ENCODE results near the gene GK.

The GK gene

DNA sequence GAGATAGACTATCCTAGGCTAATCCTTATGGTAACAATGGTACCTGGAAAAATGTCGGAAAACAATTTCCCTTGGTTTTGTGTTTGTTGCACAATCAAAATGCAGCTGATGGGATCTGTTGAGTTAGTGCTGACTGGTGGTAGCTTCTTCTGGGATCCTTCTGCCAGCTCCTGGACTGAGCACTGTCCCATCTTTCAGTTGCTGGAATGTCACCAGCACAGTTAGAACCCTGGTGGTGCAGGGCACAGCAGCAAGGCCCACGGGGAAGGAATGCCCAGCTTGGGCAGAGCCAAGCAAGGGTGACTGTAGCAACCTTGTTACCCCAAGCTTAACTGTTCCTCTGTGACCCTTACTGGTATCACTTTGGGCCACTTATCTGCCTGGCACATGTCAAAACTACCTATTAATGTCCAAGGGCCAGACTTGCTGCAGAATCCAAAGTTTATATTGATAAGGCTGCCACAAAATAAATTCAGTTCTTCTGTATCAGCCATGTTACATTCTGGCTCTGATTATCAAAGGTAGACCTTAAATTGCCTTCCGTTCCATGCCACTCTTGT, 53.1 kb downstream of the GK start:
- TF ChIP-seq, protein P1, sequence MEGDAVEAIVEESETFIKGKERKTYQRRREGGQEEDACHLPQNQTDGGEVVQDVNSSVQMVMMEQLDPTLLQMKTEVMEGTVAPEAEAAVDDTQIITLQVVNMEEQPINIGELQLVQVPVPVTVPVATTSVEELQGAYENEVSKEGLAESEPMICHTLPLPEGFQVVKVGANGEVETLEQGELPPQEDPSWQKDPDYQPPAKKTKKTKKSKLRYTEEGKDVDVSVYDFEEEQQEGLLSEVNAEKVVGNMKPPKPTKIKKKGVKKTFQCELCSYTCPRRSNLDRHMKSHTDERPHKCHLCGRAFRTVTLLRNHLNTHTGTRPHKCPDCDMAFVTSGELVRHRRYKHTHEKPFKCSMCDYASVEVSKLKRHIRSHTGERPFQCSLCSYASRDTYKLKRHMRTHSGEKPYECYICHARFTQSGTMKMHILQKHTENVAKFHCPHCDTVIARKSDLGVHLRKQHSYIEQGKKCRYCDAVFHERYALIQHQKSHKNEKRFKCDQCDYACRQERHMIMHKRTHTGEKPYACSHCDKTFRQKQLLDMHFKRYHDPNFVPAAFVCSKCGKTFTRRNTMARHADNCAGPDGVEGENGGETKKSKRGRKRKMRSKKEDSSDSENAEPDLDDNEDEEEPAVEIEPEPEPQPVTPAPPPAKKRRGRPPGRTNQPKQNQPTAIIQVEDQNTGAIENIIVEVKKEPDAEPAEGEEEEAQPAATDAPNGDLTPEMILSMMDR (conservative IDR thresholded peaks at IDR 0.05; ENCODE audit: low read depth, low read length): no peak
- no peak for DNase-seq (ENCODE audit: low read depth)
- H3K4me3 ChIP-seq (ENCODE audit: low read length): no peak overlapping the region

DNA sequence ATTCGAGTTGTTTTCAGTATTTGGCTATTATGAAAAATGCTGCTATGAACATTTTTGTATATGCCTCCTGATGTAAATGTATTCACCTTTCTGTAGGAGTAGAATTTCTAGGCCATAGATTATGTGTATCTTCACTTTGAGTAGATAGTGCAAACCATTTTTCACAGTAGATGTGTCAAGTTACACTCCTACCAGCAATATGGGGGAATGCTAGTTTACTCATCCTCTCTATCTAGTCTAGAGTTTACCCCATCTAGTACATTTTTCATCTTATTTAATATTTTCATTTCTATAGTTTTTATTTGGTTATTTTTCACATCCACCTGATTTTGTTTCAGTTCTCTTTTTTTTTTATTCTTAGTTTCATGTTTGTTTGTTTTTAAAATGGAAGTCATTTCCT, 59.0 kb downstream of the GK start:
- DNase-seq (ENCODE audit: low read depth): no peak
- no peak overlapping the region for H3K4me3 ChIP-seq (ENCODE audit: low read length)
- TF ChIP-seq, protein P1 (conservative IDR thresholded peaks at IDR 0.05; ENCODE audit: low read depth, low read length): no peak

DNA sequence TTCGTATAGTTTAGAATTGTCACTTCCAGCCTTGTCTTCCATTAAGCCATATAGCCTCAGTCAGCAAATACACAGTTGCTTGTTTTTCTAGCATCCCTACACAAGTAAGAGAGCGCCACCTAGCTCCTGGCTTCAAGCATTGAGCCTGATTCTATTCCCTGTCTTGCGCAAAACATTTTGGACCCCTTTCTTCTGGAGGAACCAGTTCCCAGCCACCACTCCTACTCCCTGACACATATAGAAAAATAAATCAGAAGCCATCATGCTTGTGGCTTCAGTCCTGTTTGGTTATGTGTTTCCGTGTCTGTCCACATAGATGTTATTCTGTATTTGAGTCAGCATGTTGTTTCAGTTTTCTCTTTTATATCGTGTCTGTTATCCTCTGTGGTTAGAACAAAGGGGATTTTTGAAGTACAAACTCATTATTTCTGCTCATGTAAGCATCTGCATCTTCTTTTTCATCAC, 59.9 kb downstream of the GK start:
- TF ChIP-seq, protein P1 (conservative IDR thresholded peaks at IDR 0.05; ENCODE audit: low read depth, low read length): peak; percentile 69

DNA sequence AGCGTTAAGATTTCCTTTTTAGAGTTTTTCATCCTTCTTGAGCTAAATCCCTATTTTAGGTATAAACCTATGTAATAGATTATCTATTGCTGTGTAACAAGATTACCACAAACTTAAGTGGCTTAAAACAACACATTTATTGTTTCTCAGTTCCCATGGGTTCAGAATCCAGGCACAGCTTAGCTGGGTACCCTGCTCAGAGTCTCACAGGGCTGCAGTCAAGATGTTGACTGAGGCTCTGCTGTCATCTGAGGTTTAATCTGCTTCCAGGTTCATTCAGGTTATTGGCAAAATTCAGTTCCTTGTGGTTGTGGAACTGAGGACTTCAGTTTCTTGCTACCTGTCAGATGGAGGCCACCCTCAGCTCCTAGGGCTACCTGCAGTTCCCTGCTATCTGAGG, 60.9 kb downstream of the GK start:
- TF ChIP-seq, protein P1 (conservative IDR thresholded peaks at IDR 0.05; ENCODE audit: low read depth, low read length): no peak
- no peak overlapping the region for H3K4me3 ChIP-seq (ENCODE audit: low read length)
- DNase-seq (ENCODE audit: low read depth): no peak

More for the DNA sequence above, 59.9 kb downstream of the GK start:
- no peak for DNase-seq (ENCODE audit: low read depth)
- H3K4me3 ChIP-seq (ENCODE audit: low read length): no peak overlapping the region

DNA sequence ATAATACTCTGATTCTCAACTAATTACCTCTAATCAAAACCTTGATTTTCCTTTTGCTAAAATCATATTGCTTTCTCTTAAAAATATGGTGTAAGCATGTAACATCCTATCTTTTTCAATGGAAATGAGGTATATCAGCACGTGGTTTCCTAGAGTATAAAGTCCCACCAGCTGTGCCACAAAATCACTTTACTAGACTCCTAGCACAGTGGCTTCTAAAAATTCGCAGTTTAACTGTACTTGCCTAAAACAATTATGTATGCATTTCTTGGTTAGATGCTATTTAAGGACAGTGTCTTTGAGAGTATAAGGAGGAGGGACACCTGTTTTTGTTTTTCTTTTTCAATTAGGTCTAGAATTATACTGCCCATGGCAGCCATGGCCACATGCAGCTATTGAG, 62.8 kb downstream of the GK start:
- TF ChIP-seq, protein P1 (conservative IDR thresholded peaks at IDR 0.05; ENCODE audit: low read depth, low read length): no peak
- H3K4me3 ChIP-seq (ENCODE audit: low read length): no peak overlapping the region
- DNase-seq (ENCODE audit: low read depth): no peak

DNA sequence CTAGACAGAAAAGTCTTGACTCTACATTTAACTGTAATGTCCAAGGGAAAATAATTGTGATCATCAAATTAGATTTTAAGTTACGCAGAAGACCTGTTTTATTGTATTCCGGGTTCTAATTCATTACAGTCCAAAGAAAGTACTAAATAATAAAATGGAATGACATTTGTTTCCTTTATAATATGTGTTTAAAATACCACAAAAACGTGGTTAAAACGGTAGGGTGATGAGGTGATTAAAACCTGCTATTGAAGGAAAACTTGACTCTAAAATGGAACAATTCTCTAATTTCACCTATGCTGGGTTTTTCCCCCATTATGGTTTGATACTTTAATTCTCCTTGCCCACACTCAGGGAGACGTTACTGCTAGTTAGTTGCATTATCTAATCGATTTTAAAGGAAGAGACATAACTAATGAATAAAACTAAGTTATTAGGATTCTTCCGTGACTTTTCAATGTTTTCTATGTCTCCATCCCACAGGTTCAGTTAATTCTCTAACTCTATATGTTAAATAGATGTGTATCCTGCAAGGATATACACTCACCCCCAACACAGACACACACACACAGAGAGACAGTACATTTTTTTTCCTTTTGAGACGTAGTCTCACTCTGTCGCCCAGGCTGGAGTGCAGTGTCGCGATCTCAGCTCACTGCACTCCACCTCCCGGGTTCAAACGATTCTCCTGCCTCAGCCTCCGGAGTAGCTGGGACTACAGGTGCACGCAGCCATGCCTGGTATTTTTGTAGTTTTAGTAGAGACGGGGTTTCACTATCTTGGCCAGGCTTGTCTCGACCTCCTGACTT, 80.8 kb downstream of the GK start:
- no peak for DNase-seq (ENCODE audit: low read depth)
- TF ChIP-seq, protein P1 (conservative IDR thresholded peaks at IDR 0.05; ENCODE audit: low read depth, low read length): no peak
- no peak overlapping the region for H3K4me3 ChIP-seq (ENCODE audit: low read length)

DNA sequence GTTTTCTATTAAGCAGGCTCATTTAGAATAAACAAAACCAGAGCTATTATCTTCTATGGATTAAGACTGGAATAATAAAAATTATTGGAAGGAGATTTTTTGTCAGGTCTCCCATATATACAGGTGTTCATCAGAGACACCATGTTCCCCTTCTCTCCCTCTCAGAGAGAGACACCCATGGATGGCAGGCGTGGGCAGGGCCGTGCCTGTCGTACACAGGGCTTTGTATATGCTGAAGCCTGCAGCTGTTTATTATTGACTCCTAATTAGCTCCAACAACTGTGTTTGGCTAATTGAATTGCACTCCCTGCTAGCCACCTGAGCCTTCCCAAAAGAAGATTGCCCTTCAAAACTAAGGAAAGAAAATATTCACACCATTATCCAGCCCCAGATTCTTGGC, 81.6 kb downstream of the GK start:
- H3K4me3 ChIP-seq (ENCODE audit: low read length): no peak overlapping the region
- TF ChIP-seq, protein P1 (conservative IDR thresholded peaks at IDR 0.05; ENCODE audit: low read depth, low read length): no peak
- no peak for DNase-seq (ENCODE audit: low read depth)
